Fibroblast of lung (primary cell): ENCODE results near the gene GPR132. TPM values are rescaled to one million over a fixed set of nuclear protein-coding genes. Genes with fewer than 3 reads are reported as not detected.
A peak's percentile ranks its signal among the peaks of the same experiment; 100 is the strongest.

Experiments used
- DNase-seq, 2 donors: peaks; one replicate each; pipeline versions ENCODE4 v3.0.0 to v3.0.0-alpha.2; 2010; ENCODE audit warnings: low read depth in 2 of 2
- H2AFZ ChIP-seq: 2 replicates; pipeline ENCODE4 v1.5.1; 2012; ENCODE audit warnings: low read length, control low read depth, inconsistent platforms
- H3K27ac ChIP-seq: 2 replicates; pipeline ENCODE4 v1.5.1; 2011; ENCODE audit warnings: low read length, control low read depth; ENCODE audit not compliant: insufficient read depth
- H3K27me3 ChIP-seq: 2 replicates; pipeline ENCODE4 v1.5.1; 2011; ENCODE audit warnings: mild to moderate bottlenecking, low read length; ENCODE audit not compliant: control insufficient read depth, insufficient read depth
- H3K36me3 ChIP-seq: 2 replicates; pipeline ENCODE4 v1.5.1; 2011; ENCODE audit warnings: low read length; ENCODE audit not compliant: control insufficient read depth, insufficient read depth
- H3K4me1 ChIP-seq: 2 replicates; pipeline ENCODE4 v1.5.1; 2011; ENCODE audit warnings: low read length; ENCODE audit not compliant: control insufficient read depth, insufficient read depth; ENCODE audit errors: extremely low read depth
- H3K4me2 ChIP-seq: 2 replicates; pipeline ENCODE4 v1.5.1; 2011; ENCODE audit warnings: low read length, control low read depth; ENCODE audit not compliant: insufficient read depth; ENCODE audit errors: extremely low read depth
- H3K4me3 ChIP-seq, 4 experiments: fragments of 200-600 bp in 1 of 4; sonication (generic) in 1 of 4; replicated peaks in 1 of 4; 2 replicates each; pipeline ENCODE4 v1.5.1; 2011 to 2016; ENCODE audit warnings: low read length in 4 of 4, low read depth in 3 of 4, mild to moderate bottlenecking in 3 of 4, control low read depth in 2 of 4, inconsistent platforms in 1 of 4, mixed read lengths in 1 of 4; ENCODE audit not compliant: insufficient read depth in 1 of 4; ENCODE audit errors: control extremely low read depth in 1 of 4
- H3K79me2 ChIP-seq: 2 replicates; pipeline ENCODE4 v1.5.1; 2012; ENCODE audit warnings: mild to moderate bottlenecking, low read length, inconsistent platforms; ENCODE audit not compliant: control insufficient read depth, insufficient read depth
- H3K9ac ChIP-seq: 2 replicates; pipeline ENCODE4 v1.5.1; 2011; ENCODE audit warnings: mild to moderate bottlenecking, low read length, control low read depth; ENCODE audit not compliant: insufficient read depth
- H3K9me3 ChIP-seq: 2 replicates; pipeline ENCODE4 v1.5.1; 2012; ENCODE audit warnings: low read depth, low read length; ENCODE audit not compliant: control insufficient read depth, insufficient read depth
- H4K20me1 ChIP-seq: 2 replicates; pipeline ENCODE4 v1.5.1; 2011; ENCODE audit warnings: low read length; ENCODE audit not compliant: control insufficient read depth, insufficient read depth; ENCODE audit errors: extremely low read depth
- EZH2 ChIP-seq: IDR thresholded peaks from 2 replicates; pipeline ENCODE4 v1.5.1; 2012; ENCODE audit warnings: low read length, control low read depth, mild to moderate bottlenecking; ENCODE audit errors: missing control alignments
- polyA plus RNA-seq, 2 donors: library from polyadenylated mRNA; depleted of rRNA in 1 of 2; stranded (reverse) in 1 of 2; unstranded in 1 of 2; fragments of >200 nt; gene quantifications; 2 replicates each; pipeline ENCODE4 v1.2.1, GENCODE V29; 2011 to 2012; ENCODE audit warnings: missing spikeins in 1 of 2
- total RNA-seq: library from RNA; depleted of rRNA; stranded (reverse); fragments of >200 nt; gene quantifications from 2 replicates; pipeline ENCODE4 v1.2.1, GENCODE V29; 2014
- TF ChIP-seq, protein P1 (sequence below), 2 donors: IDR thresholded peaks in 1 of 2; conservative IDR thresholded peaks in 1 of 2; 1 replicate in 1 of 2; 2 replicates in 1 of 2; pipeline ENCODE4 v1.5.1; 2011 to 2012; ENCODE audit warnings: low read length in 2 of 2, control low read depth in 1 of 2, inconsistent platforms in 1 of 2, low read depth in 1 of 2, mild to moderate bottlenecking in 1 of 2

The GPR132 gene
- total and polyA plus RNA-seq, 2 donors (not counting 1 experiment from before 2014, with no cell fraction given): 0.17 TPM; not detected in 1

DNA sequence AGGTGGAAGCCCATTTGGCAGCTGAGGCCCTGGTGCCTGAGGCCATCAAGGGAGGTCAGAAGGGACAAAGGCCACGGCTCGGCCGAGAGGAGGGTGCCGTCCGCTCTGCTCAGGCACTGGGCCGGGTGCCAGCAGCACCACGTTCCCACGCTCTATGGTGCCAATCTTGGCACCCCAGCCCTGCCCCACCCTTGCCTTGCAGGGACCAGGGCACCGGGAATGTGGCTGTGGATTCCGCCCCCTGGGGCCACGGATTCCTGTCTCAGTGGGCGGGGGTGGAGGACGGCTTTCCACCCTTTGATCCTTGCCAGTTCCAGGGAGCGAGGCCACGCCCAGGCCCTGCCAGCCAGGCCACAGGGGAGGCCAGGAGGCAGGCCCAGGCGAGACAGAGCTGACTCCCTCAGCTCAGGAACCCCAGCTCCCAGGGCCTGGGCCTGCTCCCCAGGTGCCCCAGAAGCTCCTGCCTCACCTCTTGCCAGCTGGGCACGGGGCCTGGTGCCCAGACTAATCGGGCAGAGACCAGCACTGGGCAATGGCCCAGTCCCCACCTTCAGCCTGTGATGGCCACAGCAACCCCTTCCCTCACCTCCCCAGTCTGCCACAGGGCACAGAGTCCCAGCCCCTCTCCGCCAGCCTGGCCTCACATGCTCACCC is 26.4 kb upstream of the GPR132 start:
- Histone ChIP-seq H2AFZ (no peak overlapping the region), H3K79me2 (no peaks in the 10 kb centered on the region), H3K9me3 (no peaks in the 10 kb centered on the region), H3K4me3 (no peak overlapping the region), H3K9ac (no peak overlapping the region), H3K27me3 (peaks cover 3% of the 10 kb centered on the region), H3K4me2 (peak overlapping the region; percentile 13), H3K27ac (no peak overlapping the region), H3K36me3 (no peaks in the 10 kb centered on the region), H3K4me1 (peaks cover 32% of the 10 kb centered on the region), H4K20me1 (no peaks in the 10 kb centered on the region)
- DNase-seq: peak in 1 of 2 donors; percentile 38
- no peak for TF ChIP-seq EZH2
- TF ChIP-seq, protein P1, sequence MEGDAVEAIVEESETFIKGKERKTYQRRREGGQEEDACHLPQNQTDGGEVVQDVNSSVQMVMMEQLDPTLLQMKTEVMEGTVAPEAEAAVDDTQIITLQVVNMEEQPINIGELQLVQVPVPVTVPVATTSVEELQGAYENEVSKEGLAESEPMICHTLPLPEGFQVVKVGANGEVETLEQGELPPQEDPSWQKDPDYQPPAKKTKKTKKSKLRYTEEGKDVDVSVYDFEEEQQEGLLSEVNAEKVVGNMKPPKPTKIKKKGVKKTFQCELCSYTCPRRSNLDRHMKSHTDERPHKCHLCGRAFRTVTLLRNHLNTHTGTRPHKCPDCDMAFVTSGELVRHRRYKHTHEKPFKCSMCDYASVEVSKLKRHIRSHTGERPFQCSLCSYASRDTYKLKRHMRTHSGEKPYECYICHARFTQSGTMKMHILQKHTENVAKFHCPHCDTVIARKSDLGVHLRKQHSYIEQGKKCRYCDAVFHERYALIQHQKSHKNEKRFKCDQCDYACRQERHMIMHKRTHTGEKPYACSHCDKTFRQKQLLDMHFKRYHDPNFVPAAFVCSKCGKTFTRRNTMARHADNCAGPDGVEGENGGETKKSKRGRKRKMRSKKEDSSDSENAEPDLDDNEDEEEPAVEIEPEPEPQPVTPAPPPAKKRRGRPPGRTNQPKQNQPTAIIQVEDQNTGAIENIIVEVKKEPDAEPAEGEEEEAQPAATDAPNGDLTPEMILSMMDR (conservative IDR thresholded peaks at IDR 0.05 in 1 of 2, IDR thresholded peaks at IDR 0.05 in 1 of 2; ENCODE audit: low read depth in 1 of 2, low read length in 2 of 2): no peak

DNA sequence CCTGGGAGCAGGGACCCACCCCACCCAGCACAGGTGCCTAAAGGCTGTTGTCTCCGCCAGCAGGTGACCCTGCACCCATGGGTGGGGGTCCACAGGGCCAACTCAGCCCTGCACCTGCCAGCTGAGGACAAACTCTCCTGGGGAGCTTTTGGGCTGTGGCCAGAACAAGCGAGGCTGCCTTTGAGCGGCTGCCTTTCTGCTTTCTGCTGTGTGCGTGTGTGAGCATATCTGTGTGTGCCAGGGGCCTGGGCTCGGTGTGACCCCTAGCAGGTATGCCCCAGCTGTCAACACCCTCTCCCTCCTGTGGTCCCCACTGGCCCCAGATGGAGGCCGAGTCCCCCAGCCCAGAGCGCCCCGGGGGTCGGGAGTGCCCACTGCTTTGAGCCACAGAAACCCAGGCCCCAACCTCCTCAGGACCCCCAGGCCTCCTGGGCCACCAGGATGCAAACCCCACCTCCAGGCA is 25.9 kb upstream of the GPR132 start:
- Histone ChIP-seq H3K9ac (no peak overlapping the region), H3K4me1 (peaks cover 32% of the 10 kb centered on the region), H4K20me1 (no peaks in the 10 kb centered on the region), H2AFZ (no peak overlapping the region), H3K27me3 (no peaks in the 10 kb centered on the region), H3K79me2 (no peaks in the 10 kb centered on the region), H3K36me3 (no peaks in the 10 kb centered on the region), H3K4me2 (peak overlapping the region; percentile 13), H3K9me3 (no peaks in the 10 kb centered on the region), H3K4me3 (no peak overlapping the region), H3K27ac (no peak overlapping the region)
- no peak for DNase-seq
- TF ChIP-seq EZH2: no peak
- TF ChIP-seq, protein P1 (conservative IDR thresholded peaks at IDR 0.05 in 1 of 2, IDR thresholded peaks at IDR 0.05 in 1 of 2; ENCODE audit: low read depth in 1 of 2, low read length in 2 of 2): no peak

DNA sequence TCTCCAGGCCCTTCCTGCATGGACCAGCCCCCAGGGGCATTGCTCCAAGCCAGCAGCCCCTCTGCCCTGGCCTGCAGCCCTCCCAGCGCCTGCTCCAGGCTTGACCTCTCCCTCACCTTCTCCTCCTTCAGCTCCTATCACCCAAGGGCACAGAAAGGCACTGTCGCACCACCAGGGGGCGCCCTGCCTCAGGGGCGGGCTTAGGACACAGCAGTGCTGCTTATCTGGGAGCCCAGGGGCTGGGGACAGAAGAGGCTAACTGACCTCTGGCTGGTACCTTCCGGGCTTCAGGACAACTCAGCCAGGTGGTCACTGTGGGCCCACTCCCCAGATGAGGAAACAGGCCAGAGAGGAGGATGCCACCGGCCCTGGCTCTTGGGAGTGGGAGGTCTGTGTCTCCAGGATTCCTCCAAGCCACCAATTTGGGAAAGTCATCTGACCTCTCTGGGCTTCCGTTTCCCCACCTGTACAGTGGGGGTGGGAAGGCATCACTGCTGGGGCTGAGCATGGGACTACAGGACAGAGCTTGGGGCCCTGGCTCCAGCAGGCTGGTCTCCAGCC is 25.3 kb upstream of the GPR132 start:
- DNase-seq: peak; percentile 61 to 67
- no peak for TF ChIP-seq EZH2
- TF ChIP-seq, protein P1 (conservative IDR thresholded peaks at IDR 0.05 in 1 of 2, IDR thresholded peaks at IDR 0.05 in 1 of 2; ENCODE audit: low read depth in 1 of 2, low read length in 2 of 2): peak; percentile 84 to 91
- Histone ChIP-seq H3K9me3 (no peaks in the 10 kb centered on the region), H2AFZ (no peak overlapping the region), H3K36me3 (no peaks in the 10 kb centered on the region), H3K27ac (no peak overlapping the region), H3K4me1 (peaks cover 32% of the 10 kb centered on the region), H3K79me2 (no peaks in the 10 kb centered on the region), H3K27me3 (no peaks in the 10 kb centered on the region), H4K20me1 (no peaks in the 10 kb centered on the region), H3K4me3 (no peak overlapping the region), H3K4me2 (no peak overlapping the region), H3K9ac (no peak overlapping the region)
